H9 (cell line): ENCODE data around the gene PKNOX2. TPM values are rescaled to one million over a fixed set of nuclear protein-coding genes. Genes with fewer than 3 reads are reported as not detected.

Experiments
- DNase-seq: peaks from one replicate; pipeline ENCODE4 v3.0.0-alpha.2; 2017
- H2AFZ ChIP-seq: one replicate; pipeline ENCODE4 v1.6.1; 2013; ENCODE audit warnings: mild to moderate bottlenecking, low read length, control low read depth, moderate library complexity
- H2AK5ac ChIP-seq: 2 replicates; pipeline ENCODE4 v1.6.1; 2013; ENCODE audit warnings: low read length, control low read depth, mixed read lengths; ENCODE audit not compliant: insufficient read length
- H2BK120ac ChIP-seq: one replicate; pipeline ENCODE4 v1.6.1; 2013; ENCODE audit warnings: low read depth, mild to moderate bottlenecking, low read length, control low read depth, inconsistent platforms; ENCODE audit not compliant: poor library complexity, severe bottlenecking
- H2BK12ac ChIP-seq: 2 replicates; pipeline ENCODE4 v1.6.1; 2013; ENCODE audit warnings: low read length, control low read depth, mixed read lengths, low read depth; ENCODE audit not compliant: insufficient read length
- H2BK15ac ChIP-seq: 2 replicates; pipeline ENCODE4 v1.6.1; 2013; ENCODE audit warnings: low read depth, low read length, control low read depth
- H2BK20ac ChIP-seq: one replicate; pipeline ENCODE4 v1.6.1; 2013; ENCODE audit warnings: low read depth, mild to moderate bottlenecking, low read length, control low read depth, inconsistent platforms; ENCODE audit not compliant: poor library complexity, severe bottlenecking
- H2BK5ac ChIP-seq: 2 replicates; pipeline ENCODE4 v1.6.1; 2013; ENCODE audit warnings: low read length, control low read depth, mixed read lengths; ENCODE audit not compliant: insufficient read length
- H3K14ac ChIP-seq: 2 replicates; pipeline ENCODE4 v1.6.1; 2013; ENCODE audit warnings: low read length, control low read depth; ENCODE audit not compliant: insufficient read depth
- H3K18ac ChIP-seq: 2 replicates; pipeline ENCODE4 v1.6.1; 2013; ENCODE audit warnings: low read depth, mild to moderate bottlenecking, mixed read lengths, low read length, control low read depth; ENCODE audit not compliant: insufficient read length
- H3K23ac ChIP-seq: 2 replicates; pipeline ENCODE4 v1.6.1; 2013; ENCODE audit warnings: low read length, control low read depth, mixed read lengths, low read depth; ENCODE audit not compliant: insufficient read length
- H3K23me2 ChIP-seq: 2 replicates; pipeline ENCODE4 v1.6.1; 2013; ENCODE audit warnings: low read depth, mild to moderate bottlenecking, mixed read lengths, low read length, control low read depth; ENCODE audit not compliant: insufficient read length, poor library complexity, severe bottlenecking
- H3K27ac ChIP-seq: 2 replicates; pipeline ENCODE4 v1.5.1; 2013; ENCODE audit warnings: low read length, control low read depth, mixed read lengths, low read depth; ENCODE audit not compliant: insufficient read length
- H3K27me3 ChIP-seq: 2 replicates; pipeline ENCODE4 v1.6.1; 2013; ENCODE audit warnings: low read length, control low read depth, inconsistent platforms; ENCODE audit not compliant: insufficient read depth
- H3K4ac ChIP-seq: 2 replicates; pipeline ENCODE4 v1.6.1; 2013; ENCODE audit warnings: low read depth, mild to moderate bottlenecking, control low read depth, inconsistent platforms, low read length, moderate library complexity
- H3K4me1 ChIP-seq: 2 replicates; pipeline ENCODE4 v1.6.1; 2013; ENCODE audit warnings: low read length, control low read depth, inconsistent platforms; ENCODE audit not compliant: insufficient read depth
- H3K4me2 ChIP-seq: 2 replicates; pipeline ENCODE4 v1.6.1; 2013; ENCODE audit warnings: low read length, control low read depth, mixed read lengths; ENCODE audit not compliant: insufficient read length, insufficient read depth
- H3K56ac ChIP-seq: 2 replicates; pipeline ENCODE4 v1.6.1; 2013; ENCODE audit warnings: low read depth, mild to moderate bottlenecking, mixed read lengths, low read length, control low read depth; ENCODE audit not compliant: insufficient read length
- H3K79me1 ChIP-seq: 2 replicates; pipeline ENCODE4 v1.6.1; 2013; ENCODE audit warnings: low read depth, mild to moderate bottlenecking, moderate library complexity, low read length, control low read depth, inconsistent platforms; ENCODE audit not compliant: insufficient read depth, poor library complexity, severe bottlenecking
- H3K79me2 ChIP-seq: 2 replicates; pipeline ENCODE4 v1.6.1; 2013; ENCODE audit warnings: low read length, control low read depth, inconsistent platforms; ENCODE audit not compliant: insufficient read depth
- H3K9ac ChIP-seq: 2 replicates; pipeline ENCODE4 v1.6.1; 2013; ENCODE audit warnings: low read length, control low read depth, mixed read lengths; ENCODE audit not compliant: insufficient read length; ENCODE audit errors: extremely low read depth
- H3K9me3 ChIP-seq: one replicate; pipeline ENCODE4 v1.6.1; 2013; ENCODE audit warnings: low read depth, low read length, inconsistent platforms; ENCODE audit not compliant: control insufficient read depth
- H3T11ph ChIP-seq: one replicate; pipeline ENCODE4 v1.6.1; 2013; ENCODE audit warnings: mild to moderate bottlenecking, low read length, control low read depth, inconsistent platforms
- H4K20me1 ChIP-seq: one replicate; pipeline ENCODE4 v1.6.1; 2013; ENCODE audit not compliant: control insufficient read depth, insufficient read length, insufficient read depth
- H4K5ac ChIP-seq: 2 replicates; pipeline ENCODE4 v1.6.1; 2013; ENCODE audit warnings: low read depth, mild to moderate bottlenecking, mixed read lengths, low read length, control low read depth; ENCODE audit not compliant: insufficient read length
- H4K8ac ChIP-seq: replicated peaks from 2 replicates; pipeline ENCODE4 v1.6.1; 2013; ENCODE audit warnings: low read length, control low read depth, mixed read lengths, low read depth; ENCODE audit not compliant: insufficient read length
- H4K91ac ChIP-seq: 2 replicates; pipeline ENCODE4 v1.6.1; 2013; ENCODE audit warnings: low read depth, mild to moderate bottlenecking, moderate library complexity, mixed read lengths, low read length, control low read depth; ENCODE audit not compliant: insufficient read length
- H3K27ac Mint-ChIP-seq, 3 experiments: 2 replicates in 2 of 3; 3 replicates in 1 of 3; pipeline ENCODE4 v1.8.0; 2020 to 2021; ENCODE audit warnings: mixed read lengths in 3 of 3, mild to moderate bottlenecking in 1 of 3, moderate library complexity in 1 of 3
- H3K27me3 Mint-ChIP-seq: 2 replicates; pipeline ENCODE4 v1.8.0; 2021; ENCODE audit warnings: low read depth, mild to moderate bottlenecking, moderate library complexity, mixed read lengths
- H3K36me3 Mint-ChIP-seq, 3 experiments: 2 replicates in 2 of 3; 3 replicates in 1 of 3; pipeline ENCODE4 v1.8.0; 2020 to 2021; ENCODE audit warnings: low read depth in 3 of 3, mixed read lengths in 3 of 3; ENCODE audit not compliant: insufficient read depth in 1 of 3
- H3K4me1 Mint-ChIP-seq, 2 experiments: 2 replicates each; pipeline ENCODE4 v1.8.0; 2020; ENCODE audit warnings: mixed read lengths in 2 of 2
- H3K4me3 Mint-ChIP-seq, 2 experiments: 2 replicates in 1 of 2; 3 replicates in 1 of 2; pipeline ENCODE4 v1.8.0; 2020 to 2021; ENCODE audit warnings: mild to moderate bottlenecking in 2 of 2, mixed read lengths in 2 of 2, moderate library complexity in 1 of 2
- H3K9me3 Mint-ChIP-seq, 2 experiments: 2 replicates in 1 of 2; 3 replicates in 1 of 2; pipeline ENCODE4 v1.8.0; 2020; ENCODE audit warnings: mild to moderate bottlenecking in 2 of 2, mixed read lengths in 2 of 2, moderate library complexity in 1 of 2
- WGBS: extraction: QIAGEN DNeasy Blood & Tissue Kit; methylation state at CpG from one replicate; pipeline ENCODE4 v1.1.7; 2013; ENCODE audit warnings: missing lambda C conversion rate, low lambda C conversion rate, mixed read lengths; ENCODE audit not compliant: insufficient read length; ENCODE audit errors: extremely low coverage; 5-methylcytosine and 5-hydroxymethylcytosine counted together
- total RNA-seq: library from RNA; stranded (reverse); gene quantifications from 2 replicates; pipeline ENCODE4 v1.2.1, GENCODE V29; 2021
- TF ChIP-seq, protein P1 (sequence below): fragments of 200-600 bp; sonication (generic); conservative IDR thresholded peaks from 3 replicates; pipeline ENCODE4 v1.8.0; 2021; ENCODE audit warnings: antibody characterized with exemption, mild to moderate bottlenecking

Gene PKNOX2
- total RNA-seq, 1 experiment from 2014 or later: 1.3 TPM

DNA sequence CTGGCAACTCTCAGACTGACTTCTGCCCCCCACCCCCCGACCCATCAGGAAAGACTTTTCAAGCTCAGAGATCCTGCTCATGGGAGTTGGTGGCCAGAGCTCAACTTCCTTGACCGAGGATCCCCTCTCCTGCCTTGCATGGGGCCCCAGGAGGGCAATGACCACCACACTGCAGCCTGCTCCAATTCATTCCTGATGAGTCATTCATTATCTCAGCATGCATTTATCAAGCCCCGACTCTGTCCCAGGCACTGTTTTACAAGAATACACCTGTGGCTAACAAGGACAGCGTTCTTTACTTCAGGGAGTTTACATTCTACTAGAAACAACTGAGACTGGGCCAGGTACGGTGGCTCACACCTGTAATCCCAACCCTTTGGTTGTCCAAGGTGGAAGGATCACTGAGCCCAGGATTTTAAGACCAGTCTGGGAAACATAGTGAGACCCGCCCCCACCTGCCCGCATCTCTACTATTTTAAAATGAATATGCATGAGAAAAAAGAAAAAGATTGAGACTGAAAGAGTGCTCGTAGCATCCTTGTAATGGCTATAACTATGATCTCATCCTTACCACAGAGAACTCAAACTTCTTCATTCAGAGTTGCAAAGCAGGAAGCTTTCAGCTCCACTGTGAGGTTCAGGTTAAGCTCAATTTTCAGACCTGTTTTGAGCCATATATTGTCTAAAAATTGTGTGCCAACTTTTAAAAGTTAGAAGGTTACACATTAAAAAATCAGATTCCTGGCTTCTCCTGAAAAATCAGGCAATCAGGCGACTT, 271.1 kb downstream of the PKNOX2 start:
- no peak overlapping the region for H2AFZ ChIP-seq
- peaks cover 5% of the 10 kb centered on the region; the same call in 1 of the 2 replicates for H3K4me1 ChIP-seq
- H2BK5ac ChIP-seq: no peak overlapping the region
- H3K9me3 Mint-ChIP-seq: no peaks in the 10 kb centered on the region
- H2AK5ac ChIP-seq: no peak overlapping the region
- no peak for DNase-seq
- no peaks in the 10 kb centered on the region for H3K9me3 ChIP-seq
- no peak overlapping the region for H4K5ac ChIP-seq
- no peak overlapping the region for H3K23ac ChIP-seq
- H3K36me3 Mint-ChIP-seq: no peaks in the 10 kb centered on the region
- H3K27ac Mint-ChIP-seq: peak overlapping the region in 2 of 3 experiments; percentile 52 to 79; a peak in 3 of 7 replicates
- no peak overlapping the region for H3K9ac ChIP-seq
- no peaks in the 10 kb centered on the region; the same call in 1 of the 2 replicates for H3K27me3 Mint-ChIP-seq
- no peaks in the 10 kb centered on the region for H3K79me1 ChIP-seq
- H2BK120ac ChIP-seq: no peak overlapping the region
- no peak overlapping the region for H3K4ac ChIP-seq
- no peaks in the 10 kb centered on the region for H3K23me2 ChIP-seq
- no peak overlapping the region for H2BK12ac ChIP-seq
- no peak overlapping the region for H3K18ac ChIP-seq
- H3T11ph ChIP-seq: no peak overlapping the region
- WGBS: no CpG with 5 or more reads among the region's 9 CpGs
- no peaks in the 10 kb centered on the region for H3K27me3 ChIP-seq
- H2BK20ac ChIP-seq: no peak overlapping the region
- TF ChIP-seq, protein P1, sequence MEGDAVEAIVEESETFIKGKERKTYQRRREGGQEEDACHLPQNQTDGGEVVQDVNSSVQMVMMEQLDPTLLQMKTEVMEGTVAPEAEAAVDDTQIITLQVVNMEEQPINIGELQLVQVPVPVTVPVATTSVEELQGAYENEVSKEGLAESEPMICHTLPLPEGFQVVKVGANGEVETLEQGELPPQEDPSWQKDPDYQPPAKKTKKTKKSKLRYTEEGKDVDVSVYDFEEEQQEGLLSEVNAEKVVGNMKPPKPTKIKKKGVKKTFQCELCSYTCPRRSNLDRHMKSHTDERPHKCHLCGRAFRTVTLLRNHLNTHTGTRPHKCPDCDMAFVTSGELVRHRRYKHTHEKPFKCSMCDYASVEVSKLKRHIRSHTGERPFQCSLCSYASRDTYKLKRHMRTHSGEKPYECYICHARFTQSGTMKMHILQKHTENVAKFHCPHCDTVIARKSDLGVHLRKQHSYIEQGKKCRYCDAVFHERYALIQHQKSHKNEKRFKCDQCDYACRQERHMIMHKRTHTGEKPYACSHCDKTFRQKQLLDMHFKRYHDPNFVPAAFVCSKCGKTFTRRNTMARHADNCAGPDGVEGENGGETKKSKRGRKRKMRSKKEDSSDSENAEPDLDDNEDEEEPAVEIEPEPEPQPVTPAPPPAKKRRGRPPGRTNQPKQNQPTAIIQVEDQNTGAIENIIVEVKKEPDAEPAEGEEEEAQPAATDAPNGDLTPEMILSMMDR: no peak
- H3K14ac ChIP-seq: 0 out of 2 replicates have a peak overlapping the region, but pooled peaks have one; percentile 12
- H3K56ac ChIP-seq: no peak overlapping the region
- H2BK15ac ChIP-seq: no peak overlapping the region
- H4K8ac ChIP-seq: no peak overlapping the region
- H4K91ac ChIP-seq: no peak overlapping the region
- H3K4me3 Mint-ChIP-seq: no peak overlapping the region
- H3K27ac ChIP-seq: no peak overlapping the region
- no peak overlapping the region for H3K4me2 ChIP-seq
- no peaks in the 10 kb centered on the region for H4K20me1 ChIP-seq
- no peaks in the 10 kb centered on the region for H3K79me2 ChIP-seq
- H3K4me1 Mint-ChIP-seq: peaks cover 32 to 35% of the 10 kb centered on the region in 2 experiments
